Tibial artery (tissue), 4 donors: ENCODE results near the gene AUP1.
"Not testable (repeated sequence)": the region's sequence is repeated elsewhere in the genome, so short reads cannot be mapped to it uniquely, and the experiment has no call there.

Source experiments
- DNase-seq, 2 donors: peaks; one replicate each; pipeline ENCODE4 v3.0.0-alpha.2; 2019
- H3K27ac ChIP-seq, 2 donors: fragments of 200-600 bp; sonication (generic) in 1 of 2; 1 replicate in 1 of 2; 2 replicates in 1 of 2; pipeline ENCODE4 v1.5.1; 2018 to 2019; ENCODE audit warnings: mild to moderate bottlenecking in 1 of 2
- H3K27me3 ChIP-seq, 2 donors: fragments of 200-600 bp; sonication (generic) in 1 of 2; one replicate each; pipeline versions ENCODE4 v1.5.1 to v1.6.0; 2016 to 2019
- H3K36me3 ChIP-seq, 3 donors: fragments of 200-600 bp; sonication (generic) in 2 of 3; one replicate each; pipeline ENCODE4 v1.5.1; 2016 to 2019; ENCODE audit warnings: mild to moderate bottlenecking in 2 of 3
- H3K4me1 ChIP-seq, 4 donors: fragments of 200-600 bp; sonication (generic) in 2 of 4; 1 replicate in 3 of 4; 2 replicates in 1 of 4; pipeline ENCODE4 v1.5.1; 2016 to 2019
- H3K4me3 ChIP-seq, 2 donors: fragments of 200-600 bp; sonication (generic) in 1 of 2; 1 replicate in 1 of 2; 2 replicates in 1 of 2; pipeline ENCODE4 v1.5.1; 2018 to 2019; ENCODE audit warnings: mild to moderate bottlenecking in 2 of 2
- H3K9me3 ChIP-seq, 3 donors: fragments of 200-600 bp; sonication (generic) in 1 of 3; one replicate each; pipeline ENCODE4 v1.5.1; 2016 to 2019
- CTCF ChIP-seq, 2 experiments: fragments of 200-600 bp in 1 of 2; fragments of 450-650 bp in 1 of 2; IDR thresholded peaks; one replicate each; pipeline ENCODE4 v1.5.1; 2017 to 2019; ENCODE audit warnings: antibody characterized with exemption in 2 of 2, mild to moderate bottlenecking in 1 of 2, moderate library complexity in 1 of 2
- intact Hi-C: fragments of 100-400 bp; cut with DNase I; formaldehyde crosslinking; loops from one replicate; pipeline ENCODE4 v1.15.0; 2023; ENCODE audit warnings: low total_unique reads

The AUP1 gene

GRCh38 chr2:74493546-74493945, 36.0 kb downstream of the AUP1 start:
- Histone ChIP-seq H3K27ac (no peak overlapping the region), H3K4me1 (peaks cover 0 to 13% (median 12%) of the 10 kb centered on the region in 4 donors), H3K36me3 (peaks cover 32 to 57% (median 42%) of the 10 kb centered on the region in 3 donors), H3K4me3 (no peak overlapping the region), H3K9me3 (no peaks in the 10 kb centered on the region), H3K27me3 (peaks cover 0 to 19% of the 10 kb centered on the region in 2 donors)
- TF ChIP-seq CTCF (IDR thresholded peaks at IDR 0.05), result no peak
- no peak for DNase-seq
- intact Hi-C loops, result no loop called here

GRCh38 chr2:74491648-74492544, 37.6 kb downstream of the AUP1 start:
- Histone ChIP-seq H3K4me1 (no peaks in the 10 kb centered on the region), H3K27ac (no peak overlapping the region)
- intact Hi-C loops, result no loop called here

GRCh38 chr2:74489906-74490305, 39.6 kb downstream of the AUP1 start:
- H3K4me1 ChIP-seq, result no peaks in the 10 kb centered on the region
- no peaks in the 10 kb centered on the region for H3K9me3 ChIP-seq
- no peak overlapping the region for H3K4me3 ChIP-seq
- no peak overlapping the region for H3K27ac ChIP-seq
- no peak for DNase-seq
- intact Hi-C loops, result no loop called here
- H3K27me3 ChIP-seq, result no peaks in the 10 kb centered on the region
- H3K36me3 ChIP-seq, result peaks cover 38 to 80% (median 58%) of the 10 kb centered on the region in 3 donors
- no peak for TF ChIP-seq CTCF (IDR thresholded peaks at IDR 0.05)

More at GRCh38 chr2:74491648-74492544, 37.6 kb downstream of the AUP1 start:
- Histone ChIP-seq H3K4me3 (no peak overlapping the region), H3K9me3 (no peaks in the 10 kb centered on the region), H3K27me3 (peaks cover 0 to 2% of the 10 kb centered on the region in 2 donors), H3K36me3 (peaks cover 32 to 62% (median 44%) of the 10 kb centered on the region in 3 donors)
- TF ChIP-seq CTCF (IDR thresholded peaks at IDR 0.05), result no peak
- no peak for DNase-seq

GRCh38 chr2:74488643-74489481, 40.6 kb downstream of the AUP1 start:
- intact Hi-C loops, result no loop called here
- H3K27ac ChIP-seq, result no peak overlapping the region
- H3K9me3 ChIP-seq, result no peaks in the 10 kb centered on the region
- peaks cover 0 to 3% (median 1%) of the 10 kb centered on the region in 4 donors for H3K4me1 ChIP-seq
- H3K36me3 ChIP-seq, result peaks cover 38 to 73% (median 58%) of the 10 kb centered on the region in 3 donors
- H3K4me3 ChIP-seq, result no peak overlapping the region
- no peak for DNase-seq
- H3K27me3 ChIP-seq, result no peaks in the 10 kb centered on the region
- TF ChIP-seq CTCF (IDR thresholded peaks at IDR 0.05), result no peak

- H3K9me3 ChIP-seq, result no peaks in the 10 kb centered on the region
- peaks cover 17 to 51% (median 31%) of the 10 kb centered on the region in 3 donors for H3K36me3 ChIP-seq
- no peak overlapping the region for H3K27ac ChIP-seq
- intact Hi-C loops, result no loop called here
- H3K4me3 ChIP-seq, result no peak overlapping the region
- no peak for TF ChIP-seq CTCF (IDR thresholded peaks at IDR 0.05)
- peaks cover 0 to 21% (median 18%) of the 10 kb centered on the region in 4 donors for H3K4me1 ChIP-seq
- no peaks in the 10 kb centered on the region for H3K27me3 ChIP-seq
- no peak for DNase-seq
Measured at GRCh38 chr2:74486141-74486540, 43.4 kb downstream of the AUP1 start.

- H3K27me3 ChIP-seq, DNase-seq, H3K9me3 ChIP-seq: not testable (repeated sequence)
- peaks cover 17 to 50% (median 18%) of the 10 kb centered on the region in 3 donors for H3K36me3 ChIP-seq
- H3K4me1 ChIP-seq, result peaks cover 0 to 35% (median 26%) of the 10 kb centered on the region in 4 donors
- intact Hi-C loops, result loop anchor here (1.0 to 5.0 kb wide), 3 partner anchors 29 to 104 kb away; partner anchors contain the start of genes AUP1, DQX1, HTRA2 and INO80B
- H3K27ac ChIP-seq, result peak overlapping the region; percentile 83 to 95
- peak overlapping the region; percentile 84 to 86 for H3K4me3 ChIP-seq
Measured at GRCh38 chr2:74483675-74484164, 45.8 kb downstream of the AUP1 start.
